Measurements from ENCODE around the gene SLC39A11.
"Not testable (repeated sequence)": the region's sequence is repeated elsewhere in the genome, so short reads cannot be mapped to it uniquely, and the experiment has no call there.

SLC39A11 gene

DNA sequence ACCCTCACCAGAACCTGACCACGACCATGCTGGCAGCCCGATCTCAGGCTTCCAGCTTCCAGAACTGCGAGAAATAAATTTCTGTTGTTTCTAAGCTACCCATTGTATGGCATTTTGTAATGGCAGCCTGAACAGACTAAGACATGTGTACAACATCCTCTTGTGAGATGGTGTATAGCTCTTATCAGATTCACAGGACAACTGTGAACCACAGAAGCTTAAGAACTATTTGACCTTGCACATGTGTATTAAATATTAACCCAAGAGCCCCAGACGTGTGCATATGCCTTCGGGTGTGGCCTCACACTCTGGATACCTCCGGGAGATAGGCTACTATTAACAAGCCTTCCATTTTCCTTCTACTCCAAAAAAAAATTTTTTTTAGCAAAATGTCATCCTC lies 248.9 kb downstream of the SLC39A11 start:
- no peak for DNase-seq

DNA sequence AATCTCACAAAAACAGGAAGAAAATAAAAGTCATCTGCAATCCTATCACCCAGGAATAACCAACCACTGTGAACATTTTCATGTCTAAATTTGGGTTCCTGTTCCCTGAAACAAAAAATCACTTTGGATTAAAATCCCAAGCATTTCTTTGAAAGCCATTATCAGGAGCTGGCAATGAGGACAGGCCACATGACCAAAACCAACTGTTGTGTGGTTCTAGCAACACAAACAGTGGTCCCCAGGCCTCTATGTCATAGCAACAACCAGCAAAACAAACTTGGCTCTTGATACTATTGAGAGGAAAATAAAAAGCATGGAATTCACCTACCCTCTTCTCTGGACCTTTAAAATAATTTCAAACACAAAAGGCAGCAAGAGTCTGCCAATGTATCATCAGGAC lies 252.5 kb downstream of the SLC39A11 start:
- DNase-seq: no peak

DNA sequence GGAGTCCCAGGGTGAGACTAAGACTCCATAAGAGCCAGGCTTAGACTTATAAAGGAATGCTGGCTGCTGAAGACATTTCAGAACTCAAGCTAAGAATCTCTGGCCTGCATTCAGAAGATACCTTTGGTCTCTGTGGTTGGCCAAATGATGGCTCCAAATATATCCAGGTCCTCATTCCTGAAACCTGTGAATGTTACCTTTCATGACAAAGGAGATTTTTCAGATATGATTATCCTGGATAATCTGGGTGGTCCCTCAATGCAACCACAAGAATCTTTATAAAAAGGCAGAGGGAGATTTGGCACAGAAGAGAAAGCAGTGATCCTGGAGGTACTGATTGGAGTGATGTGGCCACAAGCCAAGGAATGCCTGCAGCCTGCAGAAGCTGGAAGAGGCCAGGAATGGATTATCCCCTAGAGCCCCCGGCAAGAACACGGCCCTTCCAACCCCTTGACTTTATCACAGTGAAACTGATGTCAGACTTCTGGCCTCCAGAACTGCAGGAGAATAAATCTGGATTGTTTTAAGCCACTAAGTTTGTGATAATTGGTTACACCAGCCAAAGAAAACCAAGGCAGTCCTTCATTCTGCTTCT lies 253.3 kb downstream of the SLC39A11 start:
- DNase-seq: no peak

DNA sequence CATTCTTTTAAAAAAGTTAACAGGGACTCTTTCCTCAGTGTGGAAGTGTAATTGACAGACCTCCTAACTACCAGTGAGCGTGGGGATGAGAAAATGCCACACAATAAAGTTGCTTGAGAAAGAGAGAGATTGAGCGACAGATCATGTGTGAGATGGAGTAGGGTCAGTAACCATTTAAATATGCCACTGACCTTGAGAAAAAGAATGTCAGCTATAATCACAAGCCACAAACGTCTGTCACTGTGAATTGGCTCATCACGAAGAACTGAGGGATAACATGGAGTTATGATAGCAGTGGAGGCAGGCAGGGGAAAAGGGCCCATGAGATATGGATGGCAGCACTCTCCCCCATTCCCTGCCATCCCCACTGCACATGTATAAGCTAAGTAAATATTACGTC lies 253.9 kb downstream of the SLC39A11 start:
- no peak for DNase-seq

DNA sequence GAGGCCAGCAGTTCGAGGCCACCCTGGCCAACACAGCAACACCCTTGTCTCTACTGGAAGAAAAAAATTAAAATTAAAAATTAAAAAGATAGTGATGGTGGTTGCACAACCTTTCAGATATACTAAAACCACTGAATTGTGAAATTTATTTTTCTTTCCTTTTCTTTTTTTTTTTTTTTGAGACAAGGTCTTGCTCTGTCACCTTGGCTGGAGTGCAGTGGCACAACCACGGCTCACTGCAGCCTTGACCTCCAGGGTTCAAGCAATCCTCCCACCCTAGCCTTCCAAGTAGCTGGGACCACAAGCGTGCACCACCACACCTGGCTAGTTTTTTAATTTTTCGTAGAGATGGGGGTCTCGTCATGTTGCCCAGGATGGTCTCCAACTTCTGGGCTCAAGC lies 254.4 kb downstream of the SLC39A11 start:
- DNase-seq: no peak

DNA sequence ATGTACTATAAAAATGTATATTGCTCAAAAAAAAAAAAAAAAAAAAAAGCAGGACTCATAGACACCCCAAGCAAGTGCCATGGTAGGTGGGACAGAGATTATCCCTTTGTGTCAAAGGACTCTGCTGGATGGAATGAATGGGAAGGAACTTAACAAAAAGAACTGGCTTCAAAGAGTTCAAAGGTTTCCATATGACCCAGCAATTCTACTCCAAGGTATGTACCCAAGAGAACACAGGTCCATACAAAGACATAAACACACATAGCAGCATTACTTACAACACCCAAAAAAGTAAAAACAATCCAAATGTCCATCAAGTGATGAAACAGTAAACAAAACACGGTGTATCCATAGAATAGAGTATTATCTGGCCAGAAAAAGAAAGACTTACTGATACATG lies 255.2 kb downstream of the SLC39A11 start:
- DNase-seq: no peak

DNA sequence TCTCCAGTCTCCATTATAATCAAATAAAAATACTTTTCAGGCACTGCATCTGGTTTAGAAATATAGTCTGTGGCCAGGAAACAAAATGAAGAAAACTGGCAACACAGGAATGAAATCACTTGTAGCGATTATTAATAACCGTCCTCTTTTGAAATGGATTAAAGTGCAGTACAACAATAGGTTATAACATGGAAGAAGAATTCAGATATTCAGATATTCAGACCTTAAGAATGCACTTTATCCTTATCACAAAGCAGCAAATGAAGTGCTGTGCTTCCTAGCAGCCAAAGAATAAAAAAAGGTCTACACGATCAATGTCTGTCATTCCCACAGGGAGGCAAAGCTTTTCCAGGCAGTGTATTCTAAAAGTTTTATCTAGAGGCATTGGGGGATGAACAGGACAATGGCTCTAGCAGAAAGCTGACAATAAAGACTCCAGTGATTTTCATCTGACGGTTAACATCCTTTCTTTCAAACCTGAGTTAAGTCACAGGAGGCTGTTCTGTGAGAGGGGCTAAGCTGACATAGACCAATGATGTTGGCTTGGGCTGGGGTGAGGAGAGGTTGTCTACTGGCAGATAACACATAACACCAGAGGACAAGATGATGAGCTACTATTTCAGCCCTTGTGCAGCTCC lies 259.2 kb downstream of the SLC39A11 start:
- no peak for DNase-seq

DNA sequence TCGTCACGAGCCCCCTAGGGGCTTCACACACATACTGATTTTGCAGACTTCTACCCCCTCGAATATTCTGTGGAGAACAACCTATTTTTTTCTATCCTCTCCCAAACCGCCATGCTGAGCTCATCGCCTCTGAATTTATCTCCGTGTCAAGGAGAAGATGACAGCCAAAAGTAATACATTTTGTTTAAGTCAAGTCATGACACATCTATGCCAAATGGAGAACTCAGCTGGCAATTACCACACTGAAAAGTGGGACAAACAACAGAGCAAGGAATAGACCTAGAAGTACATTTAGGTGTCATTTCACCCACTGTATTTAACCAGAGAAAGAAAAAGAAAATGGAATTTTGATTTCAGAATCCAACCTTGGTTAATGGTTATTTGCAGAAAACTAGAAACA lies 260.2 kb downstream of the SLC39A11 start:
- no peak for DNase-seq

DNA sequence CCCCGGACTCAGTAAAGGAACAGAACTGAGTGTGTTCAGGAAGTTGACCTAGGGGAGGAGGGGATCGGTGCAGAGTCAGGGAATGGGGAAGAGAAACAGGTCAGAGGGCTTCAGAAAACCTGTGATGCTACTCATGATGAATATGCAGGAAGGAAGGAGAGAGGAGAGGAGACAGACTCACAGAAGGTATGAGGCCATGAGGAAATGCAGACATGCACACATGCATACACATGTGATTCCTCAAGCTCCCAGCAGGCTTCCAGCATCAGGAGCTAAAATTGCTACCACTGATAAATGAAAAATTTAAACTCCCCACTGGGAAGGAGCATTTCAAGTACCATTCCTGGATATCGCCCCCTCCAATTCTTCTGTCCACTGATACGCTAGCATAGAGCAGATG lies 262.6 kb downstream of the SLC39A11 start:
- DNase-seq: no peak

DNA sequence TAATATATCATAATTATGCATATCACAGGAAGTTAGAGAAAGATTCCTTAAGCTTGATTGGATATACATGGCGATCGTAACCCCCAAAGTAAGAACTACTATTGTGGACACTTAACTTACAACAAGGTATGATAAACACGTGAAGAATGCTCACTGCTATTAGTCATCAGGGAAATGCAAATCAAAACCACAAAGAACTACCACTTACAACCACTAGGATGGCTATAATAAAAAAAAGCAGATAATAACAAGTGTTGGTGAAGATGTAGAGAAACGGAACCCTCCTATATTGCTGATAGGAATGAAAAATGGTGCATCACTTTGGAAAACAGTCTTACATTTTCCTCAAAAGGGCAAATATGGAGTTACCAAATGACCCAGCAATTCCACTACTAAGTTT lies 265.9 kb downstream of the SLC39A11 start:
- DNase-seq: no peak

DNA sequence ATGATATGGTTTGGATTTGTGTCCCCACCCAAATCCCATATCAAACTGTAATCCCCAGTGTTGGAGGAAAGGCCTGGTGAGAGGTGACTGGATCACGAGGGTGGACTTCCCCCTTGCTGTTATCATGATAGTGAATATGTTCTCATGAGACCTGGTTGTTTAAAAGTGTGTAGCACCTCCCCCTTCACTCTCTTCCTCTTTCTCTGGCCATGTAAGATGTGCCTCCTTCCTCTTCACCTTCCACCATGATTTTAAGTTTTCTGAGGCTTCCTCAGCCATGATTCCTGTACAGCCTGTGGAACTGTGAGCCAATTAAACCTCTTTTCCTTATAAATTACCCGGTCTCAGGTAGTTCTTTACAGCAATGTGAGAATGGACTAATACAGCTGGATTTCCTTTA lies 266.4 kb downstream of the SLC39A11 start:
- DNase-seq: not testable (repeated sequence)

DNA sequence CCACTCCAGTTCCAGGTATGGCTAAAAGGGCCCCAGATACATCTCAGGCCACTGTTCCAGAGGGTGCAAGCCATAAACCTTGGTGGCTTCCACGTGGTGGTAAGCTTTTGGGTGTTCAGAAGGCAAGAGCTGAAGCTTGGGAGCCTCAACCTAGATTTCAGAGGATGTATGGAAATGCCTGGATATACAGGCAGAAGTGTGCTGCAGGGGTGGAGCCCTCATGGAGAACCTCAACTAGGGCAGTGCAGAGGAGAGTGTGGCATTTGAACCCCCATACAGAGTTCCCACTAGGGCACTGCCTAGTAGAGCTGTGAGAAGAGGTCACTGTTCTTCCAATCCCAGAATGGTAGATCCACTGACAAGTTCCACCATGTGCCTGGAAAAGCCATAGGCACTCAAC lies 267.3 kb downstream of the SLC39A11 start:
- DNase-seq: no peak

DNA sequence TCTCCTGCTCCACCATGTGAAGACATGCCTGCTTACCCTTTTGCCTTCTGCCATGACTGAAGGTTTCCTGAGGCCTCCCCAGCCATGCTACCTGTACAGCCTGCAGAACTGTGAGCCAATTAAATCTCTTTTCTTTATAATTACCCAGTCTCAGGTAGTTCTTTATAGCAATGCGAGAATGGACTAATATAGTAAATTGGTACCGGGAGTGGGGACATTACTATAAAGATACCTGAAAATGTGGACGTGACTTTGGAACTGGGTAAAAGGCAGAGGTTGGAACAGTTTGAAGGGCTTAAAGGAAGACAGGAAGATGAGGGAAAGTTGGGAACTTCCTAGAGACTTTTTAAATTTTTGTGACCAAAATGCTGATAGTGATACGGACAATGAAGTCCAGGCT lies 268.2 kb downstream of the SLC39A11 start:
- not testable (repeated sequence) for DNase-seq

DNA sequence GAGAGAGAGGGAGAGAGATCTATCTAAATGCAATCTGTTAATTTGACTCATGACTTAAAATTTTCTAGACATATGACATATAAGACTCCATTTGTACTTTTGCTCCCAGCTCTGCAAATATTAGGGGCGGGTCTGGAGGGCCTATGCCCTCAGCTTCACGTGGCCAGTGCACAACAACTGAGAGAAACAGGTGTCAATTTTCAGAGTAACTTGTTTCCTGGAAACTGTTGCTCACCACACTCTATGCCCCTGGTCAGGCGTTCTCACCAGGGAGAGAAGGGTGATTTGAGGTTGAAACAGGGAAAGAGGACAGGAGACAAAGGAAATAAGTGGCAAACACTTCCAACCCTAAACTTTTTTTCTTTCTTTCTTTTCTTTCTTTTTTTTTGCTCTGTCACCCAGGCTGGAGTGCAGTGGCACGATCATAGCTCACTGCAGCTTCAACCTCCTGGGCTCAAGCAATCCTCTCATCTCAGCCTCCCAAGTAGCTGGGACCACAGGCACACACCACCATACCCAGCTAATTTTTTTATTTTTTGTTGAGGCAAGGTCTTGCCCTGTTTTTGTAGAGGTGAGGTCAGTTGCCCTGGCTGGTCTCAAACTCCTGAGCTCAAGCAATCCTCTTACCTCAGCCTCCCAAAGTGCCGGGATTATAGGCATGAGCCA lies 270.0 kb downstream of the SLC39A11 start:
- no peak for DNase-seq

DNA sequence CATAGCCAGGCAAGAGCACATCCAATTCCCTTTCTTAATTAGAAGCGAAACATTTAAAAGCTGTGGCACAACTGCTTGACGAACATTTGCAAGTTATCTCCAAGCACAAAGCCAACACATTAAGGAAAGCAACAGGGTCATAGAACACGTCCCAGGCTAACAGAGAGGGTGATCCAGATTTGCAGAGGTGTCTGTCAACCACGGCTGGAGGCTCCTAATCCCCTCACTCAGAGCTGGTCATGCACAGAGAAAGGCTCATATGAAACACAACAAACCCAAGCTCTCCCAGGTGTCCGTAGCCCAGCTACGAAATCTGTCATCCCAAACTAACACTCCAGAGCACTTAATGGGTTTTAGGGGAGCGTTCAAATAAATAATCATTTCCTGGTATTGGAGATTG lies 276.1 kb downstream of the SLC39A11 start:
- DNase-seq: no peak

DNA sequence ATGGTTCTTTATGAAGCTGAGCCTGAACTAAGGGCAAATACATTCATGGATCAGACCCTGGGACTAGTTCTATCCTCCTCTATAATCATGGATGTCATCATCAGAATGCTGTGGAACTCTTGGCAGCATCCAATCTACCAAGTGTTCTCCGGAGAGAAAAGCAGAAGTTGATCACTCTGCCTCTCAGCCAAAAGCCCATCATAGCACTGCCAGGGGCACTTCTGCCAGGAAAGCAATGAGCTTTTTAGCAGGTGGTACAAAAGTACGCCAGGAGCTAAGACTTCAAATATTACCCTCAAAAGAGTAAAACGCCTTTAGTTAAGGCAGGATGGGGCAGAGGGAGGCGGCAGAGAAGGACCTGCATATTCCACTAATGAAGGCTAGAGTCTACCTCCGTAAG lies 279.0 kb downstream of the SLC39A11 start:
- DNase-seq: no peak

DNA sequence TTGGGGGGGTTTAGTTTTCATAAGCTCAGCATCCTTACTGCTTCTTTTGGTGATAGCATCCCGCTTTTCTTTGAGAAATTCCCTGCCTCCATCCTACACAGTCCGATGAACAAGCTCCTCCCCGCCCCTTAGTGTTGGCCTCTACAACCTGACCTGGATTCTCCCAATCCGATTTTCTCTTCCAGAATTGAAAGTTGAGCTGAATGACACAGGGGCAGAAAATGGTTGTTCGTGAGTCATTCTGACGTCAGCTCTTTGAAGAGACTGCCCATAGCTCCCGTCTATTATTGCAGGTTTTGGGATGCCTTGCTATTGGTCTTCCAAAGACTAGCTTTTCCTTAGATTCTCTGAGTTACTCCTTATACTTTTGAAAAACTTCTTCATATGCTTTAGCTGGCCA lies 279.7 kb downstream of the SLC39A11 start:
- no peak for DNase-seq

DNA sequence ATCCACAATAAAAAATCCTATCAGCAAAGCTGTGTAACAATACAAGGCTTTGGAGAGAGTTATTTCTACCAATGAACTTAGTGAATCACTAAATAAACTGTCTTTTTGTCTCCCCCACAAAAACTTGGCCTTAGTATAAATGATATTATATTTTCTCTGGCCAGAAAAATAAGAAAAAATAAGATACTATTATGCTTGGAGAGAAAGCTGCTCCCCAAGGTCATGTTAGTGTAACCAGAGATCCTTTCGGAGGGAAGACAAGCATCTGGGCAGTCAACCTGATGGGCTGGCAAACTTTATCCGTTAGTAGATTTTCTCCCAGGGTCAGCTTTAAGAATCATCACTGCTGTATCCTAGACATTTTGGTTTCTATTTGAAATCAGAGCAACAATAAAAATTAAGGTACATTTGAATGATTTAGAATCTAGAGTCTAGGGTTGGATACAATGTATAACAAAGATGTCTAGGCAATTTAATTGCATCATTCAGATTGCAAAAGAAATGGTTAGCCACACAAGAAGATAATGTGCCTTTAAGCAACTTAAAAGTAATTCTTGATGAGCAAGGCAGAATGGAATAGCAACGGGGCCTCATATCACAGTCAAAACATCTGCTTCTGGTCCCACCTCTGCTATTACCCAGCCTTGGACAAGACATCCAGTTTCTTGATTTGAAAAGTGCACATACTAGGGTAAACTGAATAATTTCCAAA lies 280.4 kb downstream of the SLC39A11 start:
- DNase-seq: no peak

DNA sequence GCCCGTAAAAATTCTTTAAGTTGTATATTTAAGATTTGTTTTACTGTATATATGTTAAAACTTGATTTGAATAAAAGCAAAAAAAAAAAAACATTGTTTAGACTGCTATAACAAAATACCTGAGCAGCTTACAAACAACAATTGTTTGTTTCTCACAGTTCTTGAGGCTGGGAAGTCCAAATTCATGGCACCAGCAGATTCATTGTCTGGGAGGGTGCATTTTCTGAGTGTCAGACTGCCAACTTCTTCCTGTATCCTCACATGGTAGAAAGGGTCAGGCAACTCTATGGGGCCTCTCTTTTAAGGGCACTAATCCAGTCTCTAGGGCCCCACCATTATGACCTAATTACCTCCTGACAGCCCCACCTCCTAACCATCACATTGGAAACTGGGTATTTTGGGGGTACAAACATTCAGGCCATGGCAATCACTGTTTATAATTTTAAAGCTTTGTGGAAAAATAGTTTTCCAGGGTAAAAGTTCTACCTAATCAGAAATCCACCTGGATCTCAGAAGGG lies 281.4 kb downstream of the SLC39A11 start:
- no peak for DNase-seq

DNA sequence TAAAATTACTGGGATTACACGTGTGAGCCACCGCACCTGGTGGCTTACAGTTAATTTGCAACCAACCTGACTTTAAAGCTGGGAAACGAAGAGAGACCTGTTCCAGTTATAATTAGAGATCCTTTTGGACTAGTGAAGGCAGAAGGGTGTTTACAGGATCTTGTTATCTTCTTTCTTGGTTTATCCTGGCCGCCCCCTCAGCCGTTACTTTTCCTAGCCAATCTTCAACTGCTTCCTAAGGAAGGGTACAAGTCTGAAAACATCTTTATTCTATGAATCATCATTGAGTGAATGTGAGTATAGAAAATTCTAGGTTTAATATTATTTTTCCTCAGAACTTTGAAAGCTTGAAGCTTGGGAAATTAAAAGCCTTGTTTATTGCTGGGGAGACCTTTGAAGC lies 286.5 kb downstream of the SLC39A11 start:
- DNase-seq: no peak

DNA sequence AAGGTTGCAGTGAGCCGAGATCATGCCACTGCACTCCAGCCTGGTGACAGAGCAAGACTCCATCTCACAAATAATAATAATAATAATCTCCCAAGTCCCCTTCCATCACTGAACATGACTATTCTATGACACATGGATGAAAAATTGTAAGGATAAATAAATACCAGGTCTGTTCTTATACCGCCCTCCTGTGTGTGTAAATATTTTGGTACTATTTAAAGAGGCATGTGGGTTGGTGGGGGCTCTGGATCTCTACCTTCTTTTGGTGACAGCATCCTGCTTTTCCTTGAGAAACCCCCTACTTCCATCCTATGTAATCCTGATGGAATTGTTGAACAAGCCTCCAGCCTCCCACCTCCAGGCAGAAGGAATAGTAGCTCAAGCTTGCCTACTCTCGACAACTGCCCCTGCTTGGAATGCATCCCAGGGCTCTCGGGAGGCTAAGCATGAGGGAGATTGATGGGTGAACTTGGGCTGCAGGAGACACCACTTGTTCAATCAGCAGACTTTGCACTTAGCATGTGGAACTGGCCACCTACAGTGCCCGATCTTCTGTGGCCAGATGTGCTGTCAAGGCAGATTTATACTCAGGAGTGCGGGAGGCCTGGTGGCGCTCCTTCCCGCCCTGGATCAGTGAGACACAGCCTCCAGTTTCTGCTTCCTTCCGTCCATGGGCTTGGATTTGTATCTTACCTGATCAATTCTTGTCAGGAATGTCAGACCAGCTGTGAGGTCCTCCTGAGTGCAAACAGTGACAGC lies 287.4 kb downstream of the SLC39A11 start:
- no peak for DNase-seq

DNA sequence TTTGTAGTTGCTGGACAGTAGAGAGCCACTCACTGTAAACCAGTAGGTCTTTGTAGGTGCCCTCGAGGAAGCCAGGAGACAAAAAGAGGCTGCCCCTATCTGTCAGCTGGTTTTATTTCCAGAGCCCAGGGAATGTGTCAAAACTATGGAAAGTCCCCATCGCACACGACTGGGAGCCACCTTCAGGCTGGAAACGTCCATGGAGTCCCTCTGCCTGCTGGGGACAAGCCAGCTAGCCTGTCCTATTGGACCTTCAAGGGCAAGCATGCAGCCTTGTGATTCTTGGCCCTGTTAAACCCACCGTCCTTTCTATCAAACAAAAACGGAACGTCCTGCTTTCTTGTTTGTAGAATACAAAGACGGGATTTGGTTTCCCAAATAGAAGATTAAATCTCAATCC lies 289.8 kb downstream of the SLC39A11 start:
- DNase-seq: no peak
